ENCODE data around the gene SEC24A.
"Not testable (repeated sequence)": the region's sequence is repeated elsewhere in the genome, so short reads cannot be mapped to it uniquely, and the experiment has no call there.

The SEC24A gene

DNA sequence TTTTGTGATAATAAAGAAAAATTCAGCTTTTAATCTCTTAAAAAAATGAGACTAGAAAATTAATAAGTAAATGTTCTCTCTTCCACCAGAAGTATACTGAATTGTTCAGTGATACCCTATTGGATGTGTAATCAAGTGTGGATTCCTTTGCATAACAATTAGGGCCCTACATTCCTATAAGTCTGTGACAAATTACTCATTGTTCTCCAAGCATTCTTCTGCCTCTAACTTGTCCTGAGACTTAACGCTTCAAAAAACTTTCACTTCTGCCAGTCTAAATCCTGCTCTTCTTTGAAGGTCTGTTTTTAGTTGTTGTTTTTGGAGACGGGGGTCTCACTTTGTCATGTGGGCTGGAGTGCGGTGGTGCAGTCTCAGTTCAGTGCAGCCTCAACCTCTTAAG is 100.8 kb downstream of the SEC24A start:
- peak; percentile 42 for DNase-seq (ENCODE audit: low spot score)

DNA sequence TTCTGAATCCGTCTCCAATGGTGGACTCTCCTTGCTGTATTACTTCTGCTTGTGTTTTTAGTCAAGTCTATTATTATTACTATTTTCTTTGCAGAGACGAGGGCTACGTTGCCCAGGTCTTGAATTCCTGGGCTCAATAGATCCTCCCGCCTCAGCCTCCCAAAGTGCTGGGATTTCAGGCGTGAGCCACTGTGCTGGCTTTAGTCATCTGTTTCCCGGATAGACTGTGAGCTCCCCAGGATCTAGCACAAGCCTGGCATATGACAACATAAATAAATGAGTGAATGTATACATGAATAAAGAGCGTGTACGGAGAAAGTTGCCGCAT is 109.6 kb downstream of the SEC24A start:
- DNase-seq (ENCODE audit: low spot score), result no peak

DNA sequence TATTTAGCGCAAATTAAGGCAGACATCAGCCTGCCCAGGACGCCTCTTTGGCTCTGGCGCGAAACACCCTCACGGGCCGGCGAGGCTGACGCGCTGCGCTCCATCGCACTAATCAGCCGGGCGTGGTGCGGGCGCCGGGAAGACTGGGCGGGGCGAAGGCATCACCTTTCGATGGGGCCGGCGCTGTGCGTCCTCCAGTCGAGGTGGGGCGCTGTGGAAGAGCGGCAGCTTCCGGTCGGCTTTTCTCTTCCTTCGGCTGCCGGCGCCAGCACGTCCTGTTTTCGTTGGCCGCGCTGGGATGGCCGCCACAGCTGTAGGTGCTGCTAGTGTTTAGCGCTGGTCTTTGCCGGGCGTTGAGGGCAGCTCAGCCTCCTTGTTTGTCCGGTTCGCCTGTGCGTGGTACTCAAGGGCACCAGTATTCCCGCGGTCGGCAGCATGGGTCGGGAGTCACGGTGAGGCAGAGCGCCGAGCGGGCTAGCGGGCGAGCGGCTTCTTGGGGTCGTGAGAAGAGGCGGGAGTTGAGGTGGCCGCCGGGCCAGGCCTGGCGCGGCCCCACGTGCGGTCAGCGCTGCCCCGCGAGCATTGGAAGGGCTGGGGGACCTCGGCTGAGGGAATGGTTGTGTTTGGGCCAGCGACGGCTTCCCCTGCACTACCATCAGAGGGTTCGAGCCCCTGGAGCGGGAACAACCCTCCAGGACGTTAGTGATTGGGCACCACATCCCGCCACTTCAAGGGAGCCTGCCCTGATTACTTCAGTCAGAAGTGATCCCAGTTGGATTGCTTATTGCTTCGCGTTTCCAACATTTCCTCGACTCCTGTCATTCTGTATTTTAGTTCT is 110.1 kb downstream of the SEC24A start, which contains the start of gene DDX46:
Gene DDX46 (plus strand): TSS at position 276 of the 838 bp plus-strand sequence. CDS start 160 bp downstream, at position 436.
- DNase-seq (ENCODE audit: low spot score), result peak; percentile 98

DNA sequence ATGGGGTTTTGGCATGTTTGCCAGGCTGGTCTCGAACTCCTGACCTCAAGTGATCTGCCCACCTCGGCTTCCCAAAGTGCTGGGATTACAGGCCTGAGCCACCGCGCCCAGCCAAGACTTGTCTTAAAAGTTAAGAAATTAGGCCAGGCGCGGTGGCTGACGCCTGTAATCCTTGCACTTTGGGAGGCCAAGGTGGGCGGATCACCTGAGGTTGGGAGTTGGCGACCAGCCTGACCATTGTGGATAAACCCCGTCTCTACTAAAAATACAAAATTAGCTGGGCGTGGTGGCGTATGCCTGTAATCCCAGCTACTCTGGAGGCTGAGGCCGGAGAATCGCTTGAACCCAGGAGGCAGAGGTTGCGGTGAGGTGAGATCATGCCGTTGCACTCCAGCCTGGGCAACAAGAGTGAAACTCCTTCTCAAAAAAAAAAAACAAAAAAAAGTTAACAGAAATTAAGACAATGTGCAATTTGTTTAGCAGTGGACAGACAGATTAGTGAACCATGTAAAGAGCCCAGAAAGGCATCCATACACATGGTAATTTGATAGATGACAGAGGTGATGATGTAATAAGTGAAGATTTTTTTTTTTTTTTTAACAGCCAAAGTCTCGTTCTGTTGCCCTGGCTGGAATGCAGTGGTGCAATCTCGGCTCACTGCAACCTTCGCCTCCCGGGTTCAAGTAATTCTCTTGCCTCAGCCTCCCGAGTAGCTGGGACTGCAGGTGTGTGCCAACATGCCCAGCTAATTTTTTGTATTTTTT is 119.1 kb downstream of the SEC24A start:
- DNase-seq (ENCODE audit: low spot score), result not testable (repeated sequence)

DNA sequence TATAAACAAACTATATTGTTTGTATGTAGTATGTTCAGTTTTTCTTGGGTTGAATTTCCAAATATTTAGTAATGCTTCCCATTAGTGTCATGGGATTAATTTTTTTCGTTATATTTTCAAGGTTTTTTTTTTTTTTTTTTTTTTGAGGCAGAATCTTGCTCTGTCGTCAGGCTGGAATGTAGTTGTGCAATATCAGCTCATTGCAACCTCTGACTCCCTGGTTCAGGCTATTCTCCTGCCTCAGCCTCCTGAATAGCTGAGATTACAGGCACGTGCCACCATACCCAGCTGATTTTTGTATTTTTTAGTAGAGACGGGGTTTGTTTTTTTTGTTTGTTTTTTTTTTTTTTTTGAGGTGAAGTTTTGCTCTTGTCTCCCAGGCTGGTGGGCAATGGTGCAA is 120.6 kb downstream of the SEC24A start:
- DNase-seq (ENCODE audit: low spot score), result no peak

DNA sequence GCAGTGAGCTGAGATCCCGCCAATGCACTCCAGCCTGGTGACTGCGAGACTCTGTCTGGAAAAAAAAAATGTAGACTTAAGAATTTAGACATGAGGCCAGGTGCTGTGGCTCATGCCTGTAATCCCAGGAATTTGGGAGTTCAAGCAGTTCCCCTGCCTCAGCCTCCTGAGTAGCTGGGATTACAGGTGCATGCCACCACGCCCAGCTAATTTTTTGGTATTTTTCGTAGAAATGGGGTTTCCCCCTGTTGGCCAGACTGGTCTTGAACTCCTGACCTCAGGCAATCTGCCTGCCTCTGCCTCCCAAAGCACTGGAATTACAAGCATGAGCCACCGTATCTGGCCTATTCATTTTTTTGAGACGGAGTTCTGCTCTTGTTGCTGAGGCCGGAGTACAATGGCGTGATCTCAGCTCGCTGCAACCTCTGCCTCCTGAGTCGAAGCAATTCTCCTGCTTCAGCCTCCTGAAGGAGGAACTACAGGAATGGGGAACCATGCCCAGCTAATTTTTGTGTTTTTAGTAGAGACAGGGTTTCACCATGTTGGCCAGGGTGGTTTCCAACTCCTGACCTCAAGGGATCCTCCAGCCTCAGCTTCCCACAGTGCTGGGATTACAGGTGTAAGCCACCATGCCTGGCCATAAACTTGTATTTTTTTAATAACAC is 124.0 kb downstream of the SEC24A start:
- DNase-seq (ENCODE audit: low spot score), result no peak

DNA sequence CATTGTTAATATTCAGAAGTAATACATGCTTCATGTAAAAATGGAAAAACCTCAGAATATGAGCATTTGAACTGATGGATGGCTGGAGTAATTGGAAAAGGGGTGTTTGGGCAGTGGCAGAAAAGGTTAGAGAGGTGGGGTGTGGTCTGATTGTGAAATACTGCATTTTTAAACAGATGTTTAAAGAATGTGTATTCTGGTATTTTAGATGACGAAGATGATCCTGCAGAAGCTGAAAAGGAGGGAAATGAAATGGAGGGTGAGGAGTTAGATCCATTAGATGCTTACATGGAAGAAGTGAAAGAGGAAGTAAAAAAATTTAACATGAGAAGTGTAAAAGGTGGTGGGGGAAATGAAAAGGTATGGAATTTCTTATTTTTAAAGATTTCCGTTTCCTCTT is 128.8 kb downstream of the SEC24A start:
- no peak for DNase-seq (ENCODE audit: low spot score)

Data from iPS-NIHi11 (cell line).